Loucy (cell line): ENCODE data around the gene SLC6A1.

Experiments used
- EZH2phosphoT487 ChIP-seq: fragments of 200-600 bp; IDR thresholded peaks from 2 replicates; pipeline ENCODE4 v1.6.1; 2018; ENCODE audit warnings: antibody characterized with exemption, mild to moderate bottlenecking, moderate library complexity, borderline replicate concordance
- TF ChIP-seq, protein P1 (sequence below): fragments of 200-600 bp; sonication (generic); conservative IDR thresholded peaks from 2 replicates; pipeline ENCODE4 v1.5.1; 2014; ENCODE audit warnings: mild to moderate bottlenecking, antibody characterized with exemption, low read length

DNA sequence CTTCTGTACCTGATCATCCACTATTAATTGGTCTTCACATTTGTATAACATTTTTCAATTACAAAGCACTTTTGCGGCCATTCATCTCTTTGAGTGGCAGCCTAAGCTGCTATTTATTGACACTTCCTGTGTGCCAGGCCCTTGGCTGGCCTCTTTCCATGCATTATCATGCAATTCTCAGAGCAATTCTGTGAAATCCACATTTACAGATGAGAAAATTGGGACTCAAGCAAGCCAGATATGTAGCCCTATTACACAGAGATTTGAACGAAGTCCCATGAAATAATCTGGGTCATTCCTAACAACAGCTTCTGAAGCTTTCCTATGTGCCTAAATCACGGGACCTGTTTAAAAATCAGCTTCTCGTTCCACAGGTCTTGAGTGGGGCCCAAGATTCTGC is 17.4 kb downstream of the SLC6A1 start:
- TF ChIP-seq, protein P1, sequence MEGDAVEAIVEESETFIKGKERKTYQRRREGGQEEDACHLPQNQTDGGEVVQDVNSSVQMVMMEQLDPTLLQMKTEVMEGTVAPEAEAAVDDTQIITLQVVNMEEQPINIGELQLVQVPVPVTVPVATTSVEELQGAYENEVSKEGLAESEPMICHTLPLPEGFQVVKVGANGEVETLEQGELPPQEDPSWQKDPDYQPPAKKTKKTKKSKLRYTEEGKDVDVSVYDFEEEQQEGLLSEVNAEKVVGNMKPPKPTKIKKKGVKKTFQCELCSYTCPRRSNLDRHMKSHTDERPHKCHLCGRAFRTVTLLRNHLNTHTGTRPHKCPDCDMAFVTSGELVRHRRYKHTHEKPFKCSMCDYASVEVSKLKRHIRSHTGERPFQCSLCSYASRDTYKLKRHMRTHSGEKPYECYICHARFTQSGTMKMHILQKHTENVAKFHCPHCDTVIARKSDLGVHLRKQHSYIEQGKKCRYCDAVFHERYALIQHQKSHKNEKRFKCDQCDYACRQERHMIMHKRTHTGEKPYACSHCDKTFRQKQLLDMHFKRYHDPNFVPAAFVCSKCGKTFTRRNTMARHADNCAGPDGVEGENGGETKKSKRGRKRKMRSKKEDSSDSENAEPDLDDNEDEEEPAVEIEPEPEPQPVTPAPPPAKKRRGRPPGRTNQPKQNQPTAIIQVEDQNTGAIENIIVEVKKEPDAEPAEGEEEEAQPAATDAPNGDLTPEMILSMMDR = no peak
- TF ChIP-seq EZH2phosphoT487 = no peak
